Natural killer cell treated with Interleukin-12 subunit alpha and Interleukin-12 subunit beta and Interleukin-15 and Interleukin-18, amount 100 ng/mL, for 72 hours (primary cell): ENCODE data around the gene SGO1. TPM values are rescaled to one million over a fixed set of nuclear protein-coding genes. Genes with fewer than 3 reads are reported as not detected.

Source experiments
- total RNA-seq, 2 donors: library from RNA; stranded (reverse); gene quantifications; one replicate each; pipeline ENCODE4 v1.2.3, GENCODE V29; 2022

Gene SGO1
- total RNA-seq, 2 donors from 2014 or later: 11.0 to 21.6 TPM

Other genes with a start within 250 kb of the SGO1 start
- gene RAB5A, start 239.1 kb downstream of the SGO1 start, total RNA-seq: 10 to 100 TPM; 59.0 to 68.9 TPM
- gene PP2D1, start 173.9 kb downstream of the SGO1 start, total RNA-seq: not detected
- gene KAT2B, start 145.8 kb downstream of the SGO1 start, total RNA-seq: 10 to 100 TPM; 78.4 to 88.3 TPM